ENCODE measurements around the gene GDAP1L1. TPM values are rescaled to one million over a fixed set of nuclear protein-coding genes. Genes with fewer than 3 reads are reported as not detected.
"Not testable (repeated sequence)": the region's sequence is repeated elsewhere in the genome, so short reads cannot be mapped to it uniquely, and the experiment has no call there.

The GDAP1L1 gene
- total RNA-seq, 2 donors from 2014 or later: not detected

DNA sequence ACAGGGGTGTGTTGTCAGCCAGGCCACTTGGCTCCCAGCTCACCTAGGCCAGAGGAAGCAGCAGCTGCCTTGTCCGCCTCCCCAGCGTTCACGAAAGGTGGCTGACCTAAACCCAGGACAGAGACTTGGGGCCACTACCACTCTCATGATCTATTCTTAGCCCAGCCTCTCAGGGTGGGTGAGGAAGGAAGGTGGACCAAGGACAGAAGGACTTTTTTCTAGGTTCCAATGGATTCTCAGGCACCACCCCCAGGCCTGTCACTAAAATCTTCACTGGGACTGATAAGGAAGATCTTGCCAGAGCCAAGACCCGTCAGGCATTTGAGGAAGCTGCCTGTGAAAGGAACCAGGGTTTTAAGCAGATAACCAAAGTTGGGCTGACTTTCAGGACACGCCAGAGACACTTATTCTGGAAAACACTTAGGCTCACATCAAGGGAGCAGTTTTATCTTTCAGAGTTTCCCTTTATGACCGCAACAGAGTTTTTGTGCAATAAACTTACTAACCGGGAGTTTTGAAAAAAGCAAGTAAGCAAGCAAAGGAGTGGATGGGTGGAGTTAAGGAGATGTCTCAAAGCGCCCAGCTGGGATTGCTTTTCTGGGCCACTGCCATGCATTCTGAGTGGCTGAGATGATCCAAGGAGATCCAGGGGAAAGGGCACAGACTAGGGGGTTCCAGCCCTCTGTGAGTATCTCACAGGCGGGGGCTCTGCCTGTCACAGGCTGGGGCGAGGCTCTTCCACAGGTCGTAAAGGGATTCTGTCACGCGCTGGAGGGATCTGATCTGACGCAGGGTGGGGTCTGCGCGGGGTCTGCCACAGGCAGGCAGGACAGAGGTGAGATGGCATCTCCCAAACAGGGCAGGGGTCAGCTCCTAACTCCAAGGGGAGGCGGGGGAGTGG, 62.9 kb downstream of the GDAP1L1 start:
- H3K27me3 Mint-ChIP-seq: no peaks in the 10 kb centered on the region
- H3K4me3 Mint-ChIP-seq: peak overlapping the region; percentile 93
- no peak for DNase-seq (ENCODE audit: low spot score)
- no peak for ATAC-seq
- no peaks in the 10 kb centered on the region for H3K36me3 Mint-ChIP-seq
- H3K4me1 Mint-ChIP-seq (ENCODE audit: low read depth in 2 of 2): peaks cover 18 to 22% of the 10 kb centered on the region in 2 donors
- H3K9me3 Mint-ChIP-seq: no peaks in the 10 kb centered on the region
- H3K27ac Mint-ChIP-seq: peak overlapping the region; percentile 75 to 92

DNA sequence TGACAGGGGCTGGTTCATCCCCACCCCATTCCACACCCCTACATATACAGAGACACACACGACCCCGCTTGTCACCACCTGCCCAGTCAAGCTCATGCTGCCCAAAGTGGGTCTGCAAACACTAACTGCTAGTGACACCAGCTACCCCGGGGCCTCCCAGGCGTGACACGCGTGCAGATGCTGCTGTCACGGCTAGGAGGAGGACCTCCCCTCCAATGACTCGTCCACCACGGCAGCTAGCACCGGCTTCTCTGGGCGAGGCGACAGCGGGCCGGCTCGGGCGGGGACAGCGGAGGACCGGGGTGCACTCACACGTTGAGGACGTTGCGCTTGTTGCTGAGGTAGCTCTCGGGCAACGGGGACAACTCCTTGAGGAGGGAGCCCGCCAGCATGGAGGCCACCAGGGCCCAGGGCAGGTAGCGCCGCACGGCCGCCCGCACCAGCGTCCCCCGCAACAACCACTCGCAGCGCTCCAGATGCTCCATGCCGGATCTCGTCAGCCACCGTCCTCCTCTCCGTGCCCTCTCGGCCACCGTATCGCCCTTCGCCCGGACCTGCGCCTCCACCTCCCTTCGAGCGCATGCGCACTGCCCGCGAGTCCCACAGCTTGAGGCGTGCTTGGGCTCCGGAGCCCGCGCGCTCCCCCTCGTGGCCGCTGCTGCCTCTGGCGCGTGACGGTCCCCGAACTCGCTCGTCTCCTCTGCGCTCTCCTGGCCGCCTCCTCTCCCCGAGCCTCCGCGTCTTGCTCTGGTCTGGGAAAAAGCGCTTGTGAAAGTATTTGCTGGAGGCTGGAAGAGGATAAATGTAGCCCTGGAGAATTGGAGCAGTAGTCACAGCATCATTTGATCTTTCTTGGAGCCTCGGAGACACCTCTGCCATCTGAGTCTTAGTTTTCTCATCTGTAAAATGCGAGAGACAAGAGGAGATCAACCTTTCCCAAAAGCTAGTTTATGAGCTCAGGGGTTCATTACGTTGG, 63.8 kb downstream of the GDAP1L1 start, which contains the start of gene FITM2:
Gene FITM2, minus strand, starts transcription at position 539 of the 976 bp plus-strand sequence. Its CDS starts 54 bp downstream, at position 485.
- DNase-seq (ENCODE audit: low spot score) (peak; percentile 99), ATAC-seq (peak; percentile 96 to 98)
- Mint-ChIP-seq H3K4me3 (peak within 1 kb of the TSS; percentile 93), H3K27me3 (no peaks in the 10 kb centered on the region), H3K9me3 (no peaks in the 10 kb centered on the region), H3K27ac (peak within 1 kb of the TSS; percentile 75 to 92), H3K36me3 (no peaks in the 10 kb centered on the region), H3K4me1 (ENCODE audit: low read depth in 2 of 2) (peaks cover 18 to 22% of the 10 kb centered on the region in 2 donors)

DNA sequence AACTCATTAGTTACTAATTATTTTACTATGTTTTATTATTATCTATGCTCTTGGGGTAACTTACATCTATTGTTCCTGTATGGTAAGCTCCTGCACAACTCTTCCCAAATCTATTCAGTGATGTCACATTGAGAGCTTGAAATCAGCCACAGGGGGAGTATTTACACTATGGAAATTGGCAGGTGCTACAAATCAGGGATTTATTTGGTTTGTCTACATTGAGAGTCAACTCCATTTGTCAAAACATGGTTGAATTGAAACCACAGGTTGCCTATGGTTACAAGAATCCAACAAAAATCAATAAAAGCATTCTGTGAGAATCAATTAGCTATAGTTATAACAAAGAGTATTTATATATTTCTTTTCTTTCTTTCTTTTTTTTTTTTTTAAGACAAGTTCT, 67.8 kb downstream of the GDAP1L1 start:
- Mint-ChIP-seq H3K36me3 (no peaks in the 10 kb centered on the region), H3K4me3 (no peak overlapping the region), H3K9me3 (no peaks in the 10 kb centered on the region), H3K27ac (no peak overlapping the region), H3K4me1 (ENCODE audit: low read depth in 2 of 2) (peaks cover 13% of the 10 kb centered on the region in 2 donors), H3K27me3 (peaks cover 6 to 8% of the 10 kb centered on the region in 2 donors)
- no peak for DNase-seq (ENCODE audit: low spot score)
- ATAC-seq: no peak

DNA sequence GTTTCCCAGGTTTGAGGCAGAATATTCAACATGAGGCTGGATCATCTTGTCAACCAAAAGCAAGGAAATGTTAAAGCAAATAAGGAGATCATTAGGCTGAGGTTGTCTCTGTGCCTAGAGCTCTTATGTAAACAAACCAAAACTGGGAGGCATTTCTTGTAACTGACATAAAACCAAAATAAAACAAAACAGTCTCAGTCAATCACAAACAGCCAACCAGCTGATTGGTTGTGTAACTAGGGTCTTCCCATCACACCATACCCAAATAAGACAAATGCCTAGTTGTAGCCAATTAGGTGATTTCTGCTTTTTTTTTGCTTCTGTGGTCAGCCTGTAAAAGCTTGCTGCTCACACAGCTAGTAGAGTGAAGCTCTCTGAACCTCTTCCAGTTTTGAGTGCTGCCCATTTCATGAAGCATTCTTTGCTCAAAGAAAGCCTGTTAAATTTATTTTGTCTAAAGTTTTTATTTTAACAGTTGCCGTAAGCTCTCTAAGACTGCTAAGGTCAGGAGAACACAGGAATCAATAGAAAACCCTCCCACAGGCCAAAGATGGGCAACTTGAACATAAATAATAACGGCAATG, 72.8 kb downstream of the GDAP1L1 start:
- peaks cover 8 to 9% of the 10 kb centered on the region in 2 donors for H3K27me3 Mint-ChIP-seq
- H3K36me3 Mint-ChIP-seq: no peaks in the 10 kb centered on the region
- DNase-seq (ENCODE audit: low spot score) (no peak), ATAC-seq (no peak)
- H3K4me1 Mint-ChIP-seq (ENCODE audit: low read depth in 2 of 2): no peaks in the 10 kb centered on the region
- no peak overlapping the region for H3K27ac Mint-ChIP-seq
- H3K4me3 Mint-ChIP-seq: no peak overlapping the region
- H3K9me3 Mint-ChIP-seq: no peaks in the 10 kb centered on the region

DNA sequence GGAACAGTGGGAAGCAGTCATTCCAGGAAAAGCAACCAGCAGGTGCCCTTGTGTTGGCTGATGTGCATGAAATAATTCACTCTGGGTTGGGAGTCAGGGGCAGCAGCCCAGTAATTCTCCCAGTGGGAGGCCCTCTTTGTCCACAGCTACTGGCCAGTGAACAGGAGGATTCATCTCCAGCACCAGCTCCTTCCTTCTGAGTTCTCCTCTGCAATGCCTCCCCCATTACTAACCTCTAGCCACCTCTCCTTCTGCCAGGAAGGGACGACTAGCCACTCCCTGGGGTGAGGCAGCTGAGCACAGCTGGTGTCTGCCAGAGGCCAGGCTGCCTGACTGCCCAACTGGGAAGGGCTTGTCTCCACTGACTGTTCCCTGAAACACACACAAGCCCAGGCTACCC, 77.2 kb downstream of the GDAP1L1 start:
- peaks cover 13 to 21% of the 10 kb centered on the region in 2 donors for H3K27me3 Mint-ChIP-seq
- H3K27ac Mint-ChIP-seq: no peak overlapping the region
- no peaks in the 10 kb centered on the region for H3K4me1 Mint-ChIP-seq (ENCODE audit: low read depth in 2 of 2)
- ATAC-seq: peak in 1 of 2 donors; percentile 20
- H3K9me3 Mint-ChIP-seq: no peaks in the 10 kb centered on the region
- no peak for DNase-seq (ENCODE audit: low spot score)
- H3K4me3 Mint-ChIP-seq: no peak overlapping the region
- H3K36me3 Mint-ChIP-seq: no peaks in the 10 kb centered on the region

DNA sequence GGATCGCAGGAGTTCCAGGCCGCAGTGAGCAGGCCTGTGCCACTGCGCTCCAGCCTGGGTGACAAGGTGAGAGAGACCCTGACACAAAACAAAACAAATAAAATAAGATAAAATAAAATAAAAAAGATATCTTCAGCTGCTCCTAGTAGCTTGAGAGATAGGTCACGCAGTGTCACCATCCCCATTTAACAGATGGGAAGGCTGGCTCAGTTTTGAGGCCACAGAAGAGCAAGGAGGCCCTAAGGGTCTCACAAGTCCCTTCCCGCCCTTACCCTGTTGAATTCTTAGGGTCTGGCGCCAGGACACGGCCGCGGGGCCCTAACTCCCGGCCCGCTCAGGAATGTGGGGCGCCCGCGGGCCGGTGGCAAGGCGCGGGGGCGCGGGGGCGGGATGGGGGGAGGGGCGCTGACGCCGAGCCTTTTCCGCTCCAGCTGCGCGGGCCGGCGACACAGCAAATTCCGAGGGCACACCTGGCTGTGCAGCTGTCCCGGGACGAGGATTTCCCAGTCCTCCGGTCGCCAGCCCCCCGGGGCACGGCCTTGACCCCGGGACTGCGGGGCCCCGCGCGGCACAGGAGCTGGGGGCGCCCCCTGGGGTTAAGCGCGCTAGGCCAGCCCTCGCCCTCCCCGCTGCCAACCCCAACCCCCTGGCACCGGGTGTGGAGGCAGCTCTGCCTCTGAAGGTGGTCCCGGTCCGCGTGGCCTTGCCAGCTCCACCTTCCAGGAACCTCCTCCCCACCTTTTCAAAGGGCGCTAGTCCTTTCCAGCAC, 79.5 kb downstream of the GDAP1L1 start:
- ATAC-seq (peak; percentile 36 to 48), DNase-seq (ENCODE audit: low spot score) (no peak)
- Mint-ChIP-seq H3K36me3 (no peaks in the 10 kb centered on the region), H3K27me3 (peaks cover 17 to 27% of the 10 kb centered on the region in 2 donors), H3K4me3 (no peak overlapping the region), H3K9me3 (no peaks in the 10 kb centered on the region), H3K4me1 (ENCODE audit: low read depth in 2 of 2) (no peaks in the 10 kb centered on the region), H3K27ac (no peak overlapping the region)

DNA sequence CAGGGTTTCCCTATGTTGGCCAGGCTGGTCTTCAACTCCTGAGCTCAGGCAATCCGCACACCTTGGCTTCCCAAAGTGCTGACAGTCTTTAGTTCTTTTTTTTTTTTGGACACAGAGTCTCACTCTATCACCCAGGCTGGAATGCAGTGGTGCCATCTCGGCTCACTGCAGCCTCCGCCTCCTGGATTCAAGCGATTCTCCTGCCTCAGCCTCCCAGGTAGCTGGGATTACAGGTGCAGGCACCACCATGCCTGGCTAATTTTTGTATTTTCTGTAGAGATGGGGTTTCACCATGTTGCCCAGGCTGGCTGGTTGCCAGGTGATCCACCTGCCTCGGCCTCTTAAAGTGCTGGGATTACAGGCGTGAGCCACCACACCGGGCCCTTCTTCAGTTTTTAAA, 80.6 kb downstream of the GDAP1L1 start:
- peaks cover 17 to 27% of the 10 kb centered on the region in 2 donors for H3K27me3 Mint-ChIP-seq
- ATAC-seq; H3K4me1 Mint-ChIP-seq (ENCODE audit: low read depth in 2 of 2); H3K9me3 Mint-ChIP-seq; H3K4me3 Mint-ChIP-seq; H3K36me3 Mint-ChIP-seq; DNase-seq (ENCODE audit: low spot score); H3K27ac Mint-ChIP-seq: not testable (repeated sequence)

DNA sequence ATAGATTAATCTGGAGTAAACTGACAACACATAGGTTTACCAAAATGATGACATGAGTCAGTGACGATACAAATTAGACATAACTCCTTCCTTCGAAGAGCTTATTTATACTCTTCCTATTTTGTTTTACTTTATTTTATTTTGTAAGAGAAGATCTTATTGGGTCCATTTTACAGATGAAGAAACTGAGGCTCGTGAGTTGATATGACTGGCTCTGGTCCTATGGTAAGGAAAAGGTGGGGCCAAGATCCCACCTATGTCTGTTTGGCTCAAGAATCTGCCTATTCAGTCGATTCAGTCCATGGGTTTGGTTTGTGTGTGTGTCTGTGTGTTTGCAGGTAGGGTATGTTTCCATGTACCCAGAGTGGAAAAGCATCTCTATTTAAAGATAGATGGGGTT, 81.3 kb downstream of the GDAP1L1 start:
- Mint-ChIP-seq H3K27ac (no peak overlapping the region), H3K9me3 (no peaks in the 10 kb centered on the region)
- DNase-seq (ENCODE audit: low spot score): no peak

More for the DNA sequence above, 81.3 kb downstream of the GDAP1L1 start:
- Mint-ChIP-seq H3K4me1 (ENCODE audit: low read depth in 2 of 2) (no peaks in the 10 kb centered on the region), H3K36me3 (no peaks in the 10 kb centered on the region), H3K4me3 (no peak overlapping the region), H3K27me3 (peaks cover 21 to 30% of the 10 kb centered on the region in 2 donors)
- no peak for ATAC-seq

Other genes starting within 250 kb of the GDAP1L1 start
- 1 to 10 TPM; 1.0 to 2.0 TPM for gene JPH2, start 60.1 kb upstream of the GDAP1L1 start, total RNA-seq
- gene OSER1, start 36.5 kb upstream of the GDAP1L1 start, total RNA-seq: 10 to 100 TPM; 21.9 to 27.0 TPM
- 1 to 10 TPM; 2.7 to 4.5 TPM for gene FITM2, start 63.9 kb downstream of the GDAP1L1 start, total RNA-seq
- not detected for gene R3HDML, start 89.7 kb downstream of the GDAP1L1 start, total RNA-seq
- not detected for gene HNF4A, start 108.4 kb downstream of the GDAP1L1 start, total RNA-seq
- gene TTPAL, start 228.6 kb downstream of the GDAP1L1 start, total RNA-seq: 10 to 100 TPM; 19.7 to 36.1 TPM